Cardiac septum (tissue), 1 donor: Measurements from ENCODE around the gene DNASE1L2. TPM values are rescaled to one million over a fixed set of nuclear protein-coding genes. Genes with fewer than 3 reads are reported as not detected.

ENCODE experiments used
- DNase-seq: peaks from one replicate; pipeline ENCODE4 v3.0.0-alpha.2; 2020; ENCODE audit warnings: low spot score
- intact Hi-C: fragments of 100-400 bp; cut with DNase I; formaldehyde crosslinking; loops from one replicate; pipeline ENCODE4 v1.14.0; 2022
- long read RNA-seq: library from polyadenylated mRNA; unstranded; transcript quantifications from one replicate; pipeline ENCODE4 v2.0.0, GENCODE V29; 2021
- total RNA-seq: library from RNA; stranded (reverse); fragmentation: NEBNext Ultra II Directional; extraction: Animal tissue kit (Norgen Biotek cat#: 25700); gene quantifications from one replicate; pipeline ENCODE4 v1.2.1, GENCODE V29; 2021
- donor health status: DM: no; HTN: no; CAD: no.

Gene DNASE1L2, protein sequence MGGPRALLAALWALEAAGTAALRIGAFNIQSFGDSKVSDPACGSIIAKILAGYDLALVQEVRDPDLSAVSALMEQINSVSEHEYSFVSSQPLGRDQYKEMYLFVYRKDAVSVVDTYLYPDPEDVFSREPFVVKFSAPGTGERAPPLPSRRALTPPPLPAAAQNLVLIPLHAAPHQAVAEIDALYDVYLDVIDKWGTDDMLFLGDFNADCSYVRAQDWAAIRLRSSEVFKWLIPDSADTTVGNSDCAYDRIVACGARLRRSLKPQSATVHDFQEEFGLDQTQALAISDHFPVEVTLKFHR
- 0.57 TPM for total RNA-seq
- long read RNA-seq, partial matches to known transcripts = 0 of 2 reads
- long read RNA-seq, other reads (novel, unspliced or antisense) = 1 of 2 reads

DNA sequence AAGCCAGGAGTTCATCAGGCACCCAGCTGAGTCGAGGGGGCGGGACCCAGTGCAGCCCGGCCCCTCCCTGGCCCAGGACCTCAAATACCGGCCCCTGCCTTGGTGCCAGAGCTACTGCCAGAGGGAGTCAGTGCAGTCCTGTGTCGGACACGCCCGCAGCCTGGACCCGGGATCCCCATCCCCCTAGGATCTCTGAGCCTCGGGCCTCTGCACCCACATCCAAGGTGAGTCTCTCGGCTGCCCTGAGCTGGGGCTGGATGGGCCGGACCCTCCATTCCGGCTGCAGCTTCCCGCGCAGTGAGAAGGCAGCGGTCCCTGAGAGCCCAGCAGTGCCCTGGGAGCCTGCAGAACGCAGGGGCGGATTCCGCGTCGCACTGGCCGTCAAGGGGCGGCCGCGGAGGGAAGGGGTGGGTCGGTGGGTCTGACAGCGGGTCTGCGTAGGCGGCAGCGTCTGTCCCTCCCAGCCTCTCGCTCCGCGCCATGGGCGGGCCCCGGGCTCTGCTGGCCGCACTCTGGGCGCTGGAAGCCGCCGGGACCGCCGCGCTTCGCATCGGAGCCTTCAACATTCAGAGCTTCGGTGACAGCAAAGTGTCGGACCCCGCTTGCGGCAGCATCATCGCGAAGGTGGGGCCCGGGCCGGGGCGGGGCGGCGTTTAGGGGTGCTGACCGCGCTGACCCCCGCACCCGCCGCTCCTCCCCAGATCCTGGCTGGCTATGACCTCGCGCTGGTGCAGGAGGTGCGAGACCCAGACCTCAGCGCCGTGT is at the start of gene DNASE1L2:
Gene DNASE1L2, plus strand, starts transcription at position 108 of the 765 bp plus-strand sequence. Its CDS starts 373 bp downstream, at position 481.
- intact Hi-C loops = no loop called here
- no peak for DNase-seq

DNA sequence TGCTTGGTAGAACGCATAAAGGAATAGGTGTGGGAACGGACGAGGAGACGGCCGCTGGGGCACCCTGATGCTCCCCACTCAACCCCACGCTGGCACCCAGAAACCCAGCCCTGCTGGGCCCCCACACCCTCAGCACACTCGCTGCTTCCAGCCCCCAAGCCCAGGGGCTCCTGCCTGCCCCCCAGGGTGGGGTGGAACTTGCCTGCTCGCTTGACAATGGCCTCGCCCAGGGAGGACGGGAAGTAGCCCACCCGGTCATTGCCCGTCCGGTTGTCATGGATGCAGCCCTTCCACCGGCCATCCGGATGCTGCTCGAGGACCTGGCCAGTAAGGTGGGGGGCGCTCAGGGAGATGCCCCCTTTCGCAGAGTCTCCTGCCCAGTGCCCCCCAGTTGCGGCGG is 49.7 kb upstream of the DNASE1L2 start:
- intact Hi-C loops = no loop called here
- no peak for DNase-seq

DNA sequence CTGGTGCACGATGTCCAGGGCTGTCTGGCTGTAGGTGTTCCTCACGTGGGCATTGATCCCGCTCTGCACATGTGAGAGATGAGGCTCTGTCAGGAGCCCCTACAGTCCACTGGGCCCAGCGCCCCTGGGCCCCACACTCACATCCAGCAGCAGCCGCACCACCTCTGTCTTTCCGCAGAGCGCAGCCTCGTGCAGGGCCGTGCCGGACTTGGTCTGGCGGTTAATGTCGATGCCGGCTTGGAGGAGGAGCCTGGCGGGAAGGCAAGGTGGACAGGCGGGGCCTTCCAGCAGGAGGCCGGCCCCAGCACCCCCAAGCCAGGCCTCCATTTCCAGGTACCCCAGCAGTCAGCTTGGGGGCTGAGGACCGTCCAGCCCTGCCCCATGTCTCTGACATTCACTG is 49.0 kb upstream of the DNASE1L2 start:
- intact Hi-C loops = no loop called here
- no peak for DNase-seq

DNA sequence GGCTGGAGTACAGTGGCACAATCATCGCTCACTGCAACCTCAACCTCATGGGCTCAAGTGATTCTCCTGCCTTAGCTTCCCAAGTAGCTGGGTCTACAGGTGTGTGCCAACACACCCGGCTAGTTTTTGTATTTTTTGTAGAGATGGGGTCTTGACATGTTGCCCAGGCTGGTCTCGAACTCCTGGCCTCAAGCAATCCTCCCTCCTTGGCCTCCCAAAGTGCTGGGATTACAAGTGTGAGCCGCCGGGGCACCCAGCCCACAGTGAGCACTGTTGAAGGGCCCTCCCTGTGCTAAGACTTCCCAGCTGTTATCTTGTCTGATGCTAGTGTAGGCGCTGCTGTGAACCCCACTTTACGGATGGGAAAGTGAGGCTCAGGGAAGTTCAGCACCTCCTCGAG is 47.8 kb upstream of the DNASE1L2 start:
- intact Hi-C loops = no loop called here
- DNase-seq = no peak

DNA sequence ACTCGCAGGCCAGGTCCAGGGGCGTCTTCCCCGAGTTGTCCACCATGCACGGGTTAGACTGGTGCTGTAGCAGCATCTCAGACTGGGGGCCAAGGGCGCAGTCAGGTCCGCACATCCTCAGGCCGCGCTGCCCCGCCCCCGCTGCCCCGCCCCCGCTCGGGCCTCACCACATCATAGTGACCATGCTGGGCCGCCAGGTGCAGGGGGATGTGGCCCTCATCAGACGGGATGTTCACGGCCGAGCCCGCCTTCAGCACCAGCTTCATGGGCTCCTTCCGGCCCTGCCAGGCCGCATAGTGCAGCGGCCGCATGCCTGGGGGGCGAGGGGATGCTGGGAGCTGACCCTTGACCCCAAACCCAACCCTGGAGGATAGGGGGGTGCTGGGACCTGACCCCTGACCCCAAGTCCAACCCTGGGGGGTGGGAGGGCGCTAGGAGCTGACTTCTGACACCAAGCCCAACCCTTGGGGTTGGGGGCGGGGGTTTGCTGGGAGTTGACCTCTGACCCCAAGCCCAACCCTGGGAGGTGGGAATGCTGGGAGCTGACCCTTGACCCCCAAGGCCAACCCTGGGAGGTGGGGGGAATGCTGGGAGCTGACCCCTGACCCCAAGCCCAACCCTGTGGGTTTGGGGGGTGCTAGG is 46.9 kb upstream of the DNASE1L2 start:
- no peak for DNase-seq
- intact Hi-C loops = no loop called here

DNA sequence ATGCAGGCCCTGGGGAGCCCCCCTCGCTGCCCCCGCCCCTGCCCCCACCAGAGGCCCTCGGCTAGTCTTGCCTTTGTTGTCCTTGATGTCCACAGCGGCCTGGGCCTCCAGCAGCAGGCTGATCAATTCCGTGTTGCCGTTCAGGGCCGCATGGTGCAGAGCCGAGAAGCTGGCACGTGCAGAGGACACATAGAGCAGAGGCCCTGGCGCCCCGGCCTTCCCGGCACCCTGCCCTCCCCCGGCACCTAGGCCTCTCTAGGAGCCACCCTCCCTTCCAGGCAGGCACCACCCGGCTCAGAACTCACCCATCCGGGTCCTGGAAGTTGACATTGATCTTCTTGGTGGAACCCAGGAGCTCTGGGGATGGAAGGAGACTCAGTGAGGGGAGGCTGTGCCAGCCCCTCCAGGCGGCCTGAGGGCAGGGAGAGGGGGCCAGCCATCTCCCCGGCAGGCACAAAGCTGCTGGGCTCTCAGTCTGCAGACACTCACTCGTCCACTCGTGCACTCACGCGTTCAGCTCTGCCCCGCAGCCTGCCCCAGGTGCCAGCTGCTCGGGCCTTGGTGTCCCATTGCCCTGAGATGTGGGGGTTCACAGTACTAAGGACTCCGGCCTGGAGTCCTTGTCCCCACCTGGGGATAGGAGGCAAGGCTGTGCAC is 46.1 kb upstream of the DNASE1L2 start:
- intact Hi-C loops = no loop called here
- no peak for DNase-seq

DNA sequence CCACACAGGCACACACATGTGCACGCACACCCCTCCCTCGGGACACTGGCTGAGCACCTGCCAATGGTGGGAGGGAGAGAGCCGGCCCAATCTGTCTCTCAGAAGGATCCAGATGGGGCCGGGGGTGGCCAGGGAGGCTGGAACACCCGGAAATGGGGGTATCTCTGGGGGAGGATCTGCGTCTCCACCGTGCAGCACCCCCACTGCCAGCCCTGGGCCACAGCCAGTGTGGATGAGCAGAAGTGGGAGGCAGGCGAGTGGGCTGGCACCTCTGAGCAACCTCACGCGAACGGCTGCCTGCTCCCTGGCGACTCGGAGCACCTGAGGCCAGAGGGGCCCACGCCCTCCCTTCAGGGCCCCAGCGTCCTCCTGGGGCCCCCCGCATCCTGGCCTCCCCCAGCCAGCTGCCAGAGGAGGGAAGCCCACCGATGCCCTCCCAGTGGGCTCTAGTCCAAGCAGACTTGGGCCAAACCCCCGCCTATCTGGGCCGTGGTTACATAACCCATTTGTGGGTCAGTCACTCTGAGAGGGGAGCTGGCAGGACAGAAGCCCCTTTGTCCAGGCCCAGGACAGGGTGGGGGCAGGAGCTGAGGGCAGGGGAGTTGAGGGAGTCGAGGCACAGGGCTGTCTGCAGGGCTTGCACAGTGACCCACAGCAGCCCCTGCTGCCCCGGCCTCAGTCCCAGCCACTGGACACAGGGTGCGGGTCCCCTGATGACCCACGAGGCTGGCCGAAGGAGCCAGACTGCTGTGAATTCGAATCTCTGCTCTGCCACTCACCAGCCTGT is 45.4 kb upstream of the DNASE1L2 start:
- no peak for DNase-seq
- intact Hi-C loops = no loop called here

DNA sequence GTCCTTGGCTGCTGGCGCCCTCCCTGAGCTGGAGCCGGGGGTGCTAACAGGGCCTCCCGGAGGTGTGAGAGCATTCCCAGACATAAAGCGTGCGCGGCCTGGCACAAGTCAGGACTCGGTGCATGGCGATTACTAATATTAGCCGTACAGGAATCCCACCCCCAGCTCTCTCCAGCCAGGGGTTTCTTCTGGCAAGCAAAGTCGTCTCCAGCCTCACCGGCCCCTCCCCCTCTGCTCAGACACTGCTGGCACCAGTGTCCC is 44.9 kb upstream of the DNASE1L2 start:
- intact Hi-C loops = no loop called here
- DNase-seq = no peak

DNA sequence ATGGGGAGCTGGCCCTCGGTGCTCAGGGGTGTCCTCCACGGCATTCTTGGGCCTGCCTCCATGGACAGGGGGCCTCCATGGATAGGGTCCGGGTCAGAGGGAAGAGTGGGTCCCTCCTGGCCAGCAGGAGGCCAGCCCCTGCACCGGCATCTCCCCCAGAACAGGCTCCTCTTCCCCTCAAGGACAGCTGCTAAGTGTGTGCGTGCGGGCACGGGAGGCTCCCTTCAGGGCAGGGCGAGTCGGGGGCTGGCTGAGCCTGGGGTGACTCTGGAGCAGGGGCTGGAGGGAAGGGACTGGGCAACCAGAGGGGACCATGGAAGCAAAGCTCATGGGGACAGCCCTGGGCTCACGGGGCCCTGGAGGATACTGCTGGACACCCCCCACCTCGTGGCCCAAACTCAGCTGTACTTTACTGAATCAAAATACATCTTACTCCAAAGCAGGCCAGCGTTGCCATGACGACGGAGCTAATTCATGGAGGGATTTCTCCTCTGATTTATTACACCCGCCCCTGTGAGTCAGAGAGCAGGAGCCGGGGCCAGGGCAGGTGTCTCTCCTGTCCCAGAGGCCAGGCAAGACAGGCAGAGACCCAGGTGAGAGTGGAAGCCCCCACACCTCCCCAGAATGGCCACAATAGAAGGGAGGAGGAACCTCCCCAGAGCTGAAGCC is 41.9 kb upstream of the DNASE1L2 start:
- intact Hi-C loops = no loop called here
- DNase-seq = no peak

DNA sequence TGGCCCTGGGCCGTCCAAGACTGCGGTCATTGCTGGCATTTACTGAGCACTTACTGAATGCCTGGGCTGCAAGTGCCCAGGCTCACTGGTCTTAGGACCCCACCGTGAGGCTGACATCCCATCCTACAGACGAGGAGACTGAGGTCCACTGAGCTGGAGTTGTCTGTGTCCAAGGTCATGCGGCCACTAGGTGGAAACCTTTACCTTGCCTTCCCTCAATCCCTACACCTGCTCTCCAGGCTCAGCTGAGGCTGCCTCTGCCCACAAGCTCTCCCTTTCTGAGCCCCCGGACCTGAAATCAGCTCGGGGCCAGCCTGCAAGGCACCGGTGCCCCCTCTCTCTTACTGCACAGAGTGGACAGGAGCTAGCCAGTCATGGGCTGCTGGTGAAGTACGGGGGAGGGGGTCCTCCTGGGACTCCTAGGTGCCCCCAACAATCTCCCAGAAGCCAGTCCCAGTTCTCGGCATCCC is 41.4 kb upstream of the DNASE1L2 start:
- intact Hi-C loops = no loop called here
- DNase-seq = no peak

DNA sequence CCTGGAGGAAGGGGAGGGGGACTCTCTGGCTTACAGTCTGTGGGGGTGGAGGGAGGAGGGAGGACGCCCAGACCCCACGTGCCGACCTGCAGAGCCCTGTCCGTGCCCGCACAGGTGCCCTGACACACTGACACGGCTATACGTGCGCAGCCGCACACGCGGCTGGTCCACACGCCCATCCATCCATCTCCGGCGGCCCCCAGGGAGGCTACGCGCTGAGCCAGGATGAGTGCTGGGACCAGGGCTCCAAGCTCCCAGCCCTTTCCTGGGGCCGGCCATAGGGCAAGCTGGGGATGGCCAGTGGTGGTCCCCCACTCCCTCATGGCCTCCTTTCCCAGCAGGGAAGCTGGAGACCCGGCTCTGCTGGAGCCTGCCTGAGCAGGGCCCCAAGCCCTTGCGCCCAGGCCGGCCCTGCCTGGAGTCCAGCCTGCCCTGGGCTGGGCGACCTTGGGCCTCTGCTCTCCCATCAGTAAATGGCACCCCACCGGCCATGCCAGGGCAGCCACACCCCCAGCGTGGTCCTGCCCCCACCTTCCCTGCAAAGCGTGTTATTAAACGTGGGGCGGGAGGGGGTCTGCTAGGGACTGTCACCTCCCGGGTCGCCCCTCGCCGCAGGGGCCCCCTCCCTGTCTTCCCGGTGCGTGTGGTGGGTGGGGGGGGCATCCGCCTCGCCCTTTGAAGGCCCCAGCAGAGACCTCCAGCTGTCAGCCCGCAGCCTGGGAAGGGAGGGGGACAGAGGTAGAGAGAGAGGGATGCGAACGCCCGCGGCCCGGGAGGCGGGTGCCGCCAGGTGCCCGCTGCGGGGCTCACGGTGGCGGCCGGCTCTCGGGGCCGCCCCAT is 40.7 kb upstream of the DNASE1L2 start:
- no peak for DNase-seq
- intact Hi-C loops = no loop called here

DNA sequence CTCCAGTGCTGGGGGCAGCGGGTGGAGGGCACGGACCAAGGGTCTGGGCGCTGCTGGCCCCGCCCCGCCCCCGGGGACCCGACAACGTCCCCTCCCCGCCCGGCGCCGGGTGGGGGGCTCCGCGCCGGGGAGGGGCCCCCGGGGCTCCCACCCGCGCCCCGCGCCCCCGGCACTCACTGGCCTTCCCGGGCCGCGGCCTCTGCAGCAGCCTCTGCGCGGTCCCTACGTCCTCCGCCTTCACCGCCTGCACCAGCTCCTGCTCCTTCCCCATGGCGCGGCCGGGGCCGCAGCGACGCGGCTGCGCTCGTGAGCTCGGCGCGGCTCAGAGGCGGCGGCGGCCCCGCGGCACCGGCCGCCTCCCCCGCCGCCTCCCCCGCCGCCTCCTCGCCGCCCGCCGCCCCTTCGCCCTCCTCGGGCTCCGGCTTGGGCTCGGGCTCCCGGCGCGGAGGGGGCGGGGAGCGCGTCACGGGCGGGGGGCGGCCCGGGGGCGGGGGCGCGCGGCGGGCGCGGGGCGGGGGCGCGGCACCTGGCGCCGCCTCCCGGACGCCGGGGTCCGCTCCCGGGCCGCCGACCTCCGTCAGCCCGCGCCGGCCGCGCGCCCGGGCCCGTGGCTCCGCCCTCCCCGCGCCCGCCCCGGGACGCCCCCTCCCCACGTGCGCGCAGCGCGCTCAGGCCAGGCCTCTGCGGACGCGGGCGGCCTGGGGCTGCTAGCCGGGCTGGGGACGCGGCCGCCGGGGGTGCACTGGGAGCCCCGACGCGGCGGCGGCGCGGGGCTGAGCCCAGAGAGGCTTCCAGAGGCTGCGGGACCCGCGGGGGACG is 39.9 kb upstream of the DNASE1L2 start, which contains the start of gene CASKIN1:
Gene CASKIN1, minus strand, starts transcription at position 444 of the 819 bp plus-strand sequence. Its CDS starts 173 bp downstream, at position 271.
- intact Hi-C loops = no loop called here
- no peak for DNase-seq

DNA sequence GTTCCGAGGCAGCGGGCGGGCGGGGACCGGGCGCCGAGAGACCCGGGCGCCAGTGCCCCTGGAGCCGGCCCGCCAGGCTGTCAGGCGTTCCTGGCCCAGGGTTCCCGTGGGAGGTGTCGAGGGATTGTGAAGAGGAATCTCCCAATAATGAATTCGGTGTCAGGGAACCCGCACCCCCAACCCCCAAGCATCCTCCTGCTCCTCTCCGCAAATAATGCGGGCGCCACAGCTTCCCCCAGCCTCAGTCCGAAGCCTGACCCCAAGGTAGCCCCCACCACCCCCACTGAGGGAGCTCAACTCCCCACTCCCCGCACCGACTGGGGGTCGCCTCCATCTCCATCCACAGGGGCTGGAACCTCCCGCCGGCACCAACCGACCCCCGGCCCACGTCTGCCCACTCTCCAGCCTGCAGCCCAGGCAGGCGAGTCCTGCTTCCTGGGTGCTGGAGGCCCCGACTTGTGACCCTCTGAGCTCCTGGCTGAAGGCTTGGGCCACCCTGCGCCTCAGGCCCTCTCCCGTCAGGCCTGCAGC is 39.2 kb upstream of the DNASE1L2 start:
- intact Hi-C loops = no loop called here
- no peak for DNase-seq

DNA sequence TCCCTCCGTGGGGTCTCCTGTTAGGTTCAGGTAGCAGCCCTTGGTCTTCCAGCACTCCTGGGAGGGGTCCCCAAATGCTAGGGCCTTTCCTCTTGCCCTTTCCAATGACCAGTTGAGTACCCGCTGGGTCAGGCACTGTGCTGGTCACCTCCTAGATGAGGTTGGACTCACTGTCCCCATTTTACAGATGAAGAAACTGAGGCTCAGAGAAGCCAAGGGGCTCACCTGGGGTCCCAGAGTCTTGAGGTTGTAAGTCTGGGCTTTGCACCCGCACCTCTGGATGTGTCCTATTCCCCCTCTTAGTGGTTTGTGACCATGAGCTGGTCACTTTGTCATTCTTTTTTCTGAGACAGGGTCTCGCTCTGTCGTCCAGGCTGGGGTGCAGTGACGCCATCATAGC is 38.5 kb upstream of the DNASE1L2 start:
- intact Hi-C loops = no loop called here
- DNase-seq = no peak

DNA sequence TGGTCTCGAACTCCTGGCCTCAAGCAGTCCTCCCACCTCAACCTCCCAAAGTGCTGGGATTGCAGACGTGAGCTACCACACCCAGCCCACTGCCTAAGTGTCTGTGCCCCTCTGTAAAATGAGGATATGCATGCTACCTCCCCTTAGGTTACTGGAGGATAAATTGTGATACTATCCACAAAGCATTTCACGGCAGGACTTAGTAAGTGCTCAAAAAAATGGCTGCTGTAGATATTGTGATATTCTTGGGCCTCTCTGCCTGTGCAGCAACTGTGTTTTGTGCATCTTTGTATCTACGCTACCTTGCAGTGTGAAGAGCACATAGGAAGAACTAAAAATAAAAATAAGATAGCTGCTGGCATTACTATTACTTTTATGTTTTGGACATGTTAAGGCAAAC is 38.0 kb upstream of the DNASE1L2 start:
- intact Hi-C loops = no loop called here

DNA sequence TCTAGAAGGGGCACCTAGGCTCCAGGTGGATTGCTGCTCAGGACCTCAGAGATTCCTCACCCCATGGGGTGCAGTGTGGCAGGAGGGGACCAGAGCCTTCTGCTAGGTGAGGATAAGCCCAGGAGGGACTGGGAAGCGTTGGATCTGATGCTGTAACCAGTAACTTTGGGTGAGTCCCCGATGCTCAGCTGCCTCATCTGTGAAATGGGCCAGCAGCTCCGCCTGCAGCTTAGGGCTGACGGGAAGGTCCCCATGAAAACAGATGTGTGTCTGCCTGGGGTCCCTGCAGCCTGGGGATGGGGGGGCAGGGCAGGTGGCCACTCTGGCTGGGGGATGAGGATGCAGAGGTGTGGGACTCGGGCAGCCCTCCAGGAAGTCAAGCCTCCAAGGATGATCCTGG is 37.1 kb upstream of the DNASE1L2 start:
- no peak for DNase-seq
- intact Hi-C loops = no loop called here

More for the DNA sequence above, 38.0 kb upstream of the DNASE1L2 start:
- DNase-seq = no peak

DNA sequence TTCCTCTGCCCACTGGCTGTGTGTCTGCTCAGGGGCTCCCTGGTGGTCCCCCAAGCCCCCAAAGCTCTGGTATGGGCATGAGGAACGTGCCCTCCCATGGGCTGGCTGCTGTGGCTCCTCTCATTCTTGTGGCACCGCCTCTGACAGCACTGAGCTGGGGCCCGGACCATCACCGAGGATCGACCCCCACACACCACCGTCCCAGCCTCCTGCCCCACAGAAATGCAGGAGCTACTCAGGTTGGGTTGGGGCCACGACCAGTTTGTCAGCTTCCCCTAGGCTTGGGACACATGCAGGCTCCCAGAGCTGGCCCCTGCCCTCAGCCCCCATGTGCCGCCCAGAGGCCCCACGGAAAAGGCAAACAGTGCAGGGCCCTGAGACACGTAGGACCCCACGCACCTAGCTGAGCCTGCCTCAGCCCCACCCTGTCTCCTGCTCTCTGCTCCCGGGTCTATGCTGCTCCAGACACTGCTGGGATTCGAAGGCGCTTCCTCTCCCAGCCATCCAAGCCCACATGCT is 36.6 kb upstream of the DNASE1L2 start:
- intact Hi-C loops = no loop called here
- no peak for DNase-seq
